Keratinocyte (primary cell): ENCODE results near the gene PPIA. TPM values are rescaled to one million over a fixed set of nuclear protein-coding genes. Genes with fewer than 3 reads are reported as not detected.

Source experiments
- DNase-seq: peaks from one replicate; pipeline ENCODE4 v3.0.0-alpha.2; 2011; ENCODE audit warnings: low read depth, missing footprints, low spot score
- FAIRE-seq: peaks from 2 replicates; lab custom pipeline; 2011; peaks lifted over from hg19 to GRCh38; lab: Jason Lieb, UNC
- H2AFZ ChIP-seq: 2 replicates; pipeline ENCODE4 v1.6.0; 2012; ENCODE audit warnings: low read length, control low read depth, inconsistent platforms; ENCODE audit not compliant: control insufficient read depth
- H3K27ac ChIP-seq: 2 replicates; pipeline ENCODE4 v1.5.1; 2011; ENCODE audit warnings: low read length; ENCODE audit not compliant: control insufficient read depth, insufficient read depth
- H3K27me3 ChIP-seq: 3 replicates; pipeline ENCODE4 v1.6.0; 2011; ENCODE audit warnings: low read length; ENCODE audit not compliant: control insufficient read depth, insufficient read depth; ENCODE audit errors: extremely low read depth
- H3K36me3 ChIP-seq, 2 experiments: 2 replicates in 1 of 2; 3 replicates in 1 of 2; pipeline ENCODE4 v1.5.1; 2011; ENCODE audit warnings: low read length in 2 of 2, mild to moderate bottlenecking in 1 of 2; ENCODE audit not compliant: control insufficient read depth in 2 of 2, insufficient read depth in 2 of 2; ENCODE audit errors: extremely low read depth in 1 of 2
- H3K4me1 ChIP-seq: 3 replicates; pipeline ENCODE4 v1.5.1; 2011; ENCODE audit warnings: low read length; ENCODE audit not compliant: control insufficient read depth, insufficient read depth; ENCODE audit errors: extremely low read depth
- H3K4me2 ChIP-seq: 3 replicates; pipeline ENCODE4 v1.6.0; 2011; ENCODE audit warnings: low read depth, low read length; ENCODE audit not compliant: control insufficient read depth, insufficient read depth; ENCODE audit errors: extremely low read depth
- H3K4me3 ChIP-seq, 3 experiments: fragments of 200-600 bp in 1 of 3; sonication (generic) in 1 of 3; 2 replicates in 2 of 3; 3 replicates in 1 of 3; pipeline ENCODE4 v1.5.1; 2011 to 2016; ENCODE audit warnings: low read length in 3 of 3, mild to moderate bottlenecking in 3 of 3, control low read depth in 2 of 3, inconsistent platforms in 1 of 3, low read depth in 1 of 3, mixed read lengths in 1 of 3, mixed run types in 1 of 3, moderate library complexity in 1 of 3; ENCODE audit not compliant: control insufficient read depth in 2 of 3, insufficient read depth in 2 of 3; ENCODE audit errors: extremely low read depth in 1 of 3
- H3K79me2 ChIP-seq: 2 replicates; pipeline ENCODE4 v1.6.0; 2012; ENCODE audit warnings: low read length; ENCODE audit not compliant: control insufficient read depth, insufficient read depth
- H3K9ac ChIP-seq: 3 replicates; pipeline ENCODE4 v1.6.0; 2011; ENCODE audit warnings: low read length; ENCODE audit not compliant: control insufficient read depth, insufficient read depth; ENCODE audit errors: extremely low read depth
- H3K9me1 ChIP-seq: 3 replicates; pipeline ENCODE4 v1.6.0; 2011; ENCODE audit warnings: low read length; ENCODE audit not compliant: control insufficient read depth, insufficient read depth; ENCODE audit errors: extremely low read depth
- H3K9me3 ChIP-seq: 2 replicates; pipeline ENCODE4 v1.5.1; 2012; ENCODE audit warnings: low read depth, low read length; ENCODE audit not compliant: control insufficient read depth
- H4K20me1 ChIP-seq: 3 replicates; pipeline ENCODE4 v1.6.0; 2011; ENCODE audit warnings: low read length; ENCODE audit not compliant: control insufficient read depth, insufficient read depth; ENCODE audit errors: extremely low read depth
- CTCF ChIP-seq, 3 experiments: IDR thresholded peaks in 1 of 3; conservative IDR thresholded peaks in 1 of 3; optimal IDR thresholded peaks in 1 of 3; 2 replicates in 2 of 3; 3 replicates in 1 of 3; pipeline versions ENCODE3 to v1.5.1; 2011; ENCODE audit warnings: low read length in 3 of 3, mild to moderate bottlenecking in 3 of 3, moderate library complexity in 2 of 3, control low read depth in 1 of 3, inconsistent platforms in 1 of 3; ENCODE audit not compliant: insufficient read depth in 2 of 3; ENCODE audit errors: extremely low read depth in 1 of 3
- EZH2 ChIP-seq: IDR thresholded peaks from one replicate; pipeline ENCODE4 v1.6.1; 2012; ENCODE audit warnings: inconsistent platforms, mild to moderate bottlenecking, low read length, moderate library complexity
- dilution Hi-C: fragments of 300-500 bp; cut with MboI; formaldehyde crosslinking; loops from one replicate; pipeline ENCODE4 v1.7.0; 2020; ENCODE audit warnings: low sequenced_read_pairs; ENCODE audit not compliant: extremely low pct_ligation_motif_present
- polyA plus RNA-seq, 5 experiments: library from polyadenylated mRNA; depleted of rRNA in 3 of 5; stranded (reverse) in 3 of 5; stranded (forward) in 1 of 5; unstranded in 1 of 5; fragments of >200 nt; gene quantifications; 1 replicate in 1 of 5; 2 replicates in 3 of 5; 3 replicates in 1 of 5; pipeline versions ENCODE4 v1.2.1 to v1.2.3, GENCODE V29; 2011 to 2012; ENCODE audit warnings: missing spikeins in 2 of 5, low read depth in 1 of 5, low replicate concordance in 1 of 5

The PPIA gene
- polyA plus RNA-seq, 1 donor (not counting 4 experiments of a cell fraction or from before 2014, with no cell fraction given) = 6,965 TPM

- H3K9ac ChIP-seq = no peak overlapping the region
- no peaks in the 10 kb centered on the region for H3K27me3 ChIP-seq
- H3K4me2 ChIP-seq = no peak overlapping the region
- peaks cover 10% of the 10 kb centered on the region for H3K4me1 ChIP-seq
- H3K9me3 ChIP-seq = no peaks in the 10 kb centered on the region
- H3K9me1 ChIP-seq = no peaks in the 10 kb centered on the region
- DNase-seq (no peak), FAIRE-seq (no peak)
- dilution Hi-C loops = no loop called here
- H3K79me2 ChIP-seq = peaks cover 25% of the 10 kb centered on the region
- TF ChIP-seq CTCF (optimal IDR thresholded peaks at IDR 0.05 in 1 of 3, IDR thresholded peaks at IDR 0.05 in 1 of 3, conservative IDR thresholded peaks at IDR 0.05 in 1 of 3; ENCODE audit: extremely low read depth in 1 of 3, insufficient read depth in 2 of 3, low read length in 3 of 3) (no peak), EZH2 (no peak)
- H3K36me3 ChIP-seq = peaks cover 3 to 13% of the 10 kb centered on the region in 2 experiments
- no peak overlapping the region for H2AFZ ChIP-seq
- H3K4me3 ChIP-seq = no peak overlapping the region
- H3K27ac ChIP-seq = no peak overlapping the region
- H4K20me1 ChIP-seq = peaks cover 12% of the 10 kb centered on the region
Observed at GRCh38 chr7:44794331-44794730, 2.1 kb upstream of the PPIA start.

- Histone ChIP-seq H2AFZ (peak overlapping the region; percentile 89), H3K4me3 (peak overlapping the region; percentile 73 to 89 (median 75)), H3K79me2 (peaks cover 36% of the 10 kb centered on the region), H3K27me3 (no peaks in the 10 kb centered on the region), H3K36me3 (peaks cover 8 to 26% of the 10 kb centered on the region in 2 experiments), H3K27ac (peak overlapping the region; percentile 78), H3K4me1 (peaks cover 18% of the 10 kb centered on the region), H4K20me1 (peaks cover 26% of the 10 kb centered on the region), H3K9ac (peak overlapping the region; percentile 100), H3K4me2 (peak overlapping the region; percentile 79), H3K9me1 (no peaks in the 10 kb centered on the region), H3K9me3 (no peaks in the 10 kb centered on the region)
- DNase-seq (no peak), FAIRE-seq (no peak)
- dilution Hi-C loops = no loop called here
- TF ChIP-seq CTCF (optimal IDR thresholded peaks at IDR 0.05 in 1 of 3, IDR thresholded peaks at IDR 0.05 in 1 of 3, conservative IDR thresholded peaks at IDR 0.05 in 1 of 3; ENCODE audit: extremely low read depth in 1 of 3, insufficient read depth in 2 of 3, low read length in 3 of 3) = no peak
- TF ChIP-seq EZH2 = no peak
Observed at GRCh38 chr7:44796034-44796503, 412 bp upstream of the PPIA start.
